SK-N-SH treated with all-trans-retinoic acid at 6 μM for 48 hours (cell line): Measurements from ENCODE around the gene CELF3.

ENCODE experiments used
- ARNTL ChIP-seq: fragments of 450-650 bp; formaldehyde crosslinking; IDR thresholded peaks from 2 replicates; pipeline ENCODE4 v1.5.0; 2020; ENCODE audit warnings: low read depth, mild to moderate bottlenecking, moderate library complexity, borderline replicate concordance
- BACH2 ChIP-seq: fragments of 250-450 bp; sonication (Bioruptor Pico); IDR thresholded peaks from 2 replicates; pipeline ENCODE4 v1.9.0; 2021; ENCODE audit warnings: mild to moderate bottlenecking, borderline replicate concordance
- CREB5 ChIP-seq: fragments of 250-450 bp; sonication (Bioruptor Pico); IDR thresholded peaks from 2 replicates; pipeline ENCODE4 v1.5.1; 2020; ENCODE audit warnings: low read depth, mild to moderate bottlenecking, moderate library complexity
- CSDC2 ChIP-seq: fragments of 250-450 bp; sonication (Bioruptor Pico); IDR thresholded peaks from 2 replicates; pipeline ENCODE4 v1.5.0; 2020; ENCODE audit warnings: mild to moderate bottlenecking, moderate library complexity
- ESRRG ChIP-seq: fragments of 250-450 bp; sonication (Bioruptor Pico); IDR thresholded peaks from 2 replicates; pipeline ENCODE4 v1.6.1; 2021; ENCODE audit warnings: mild to moderate bottlenecking
- GLIS3 ChIP-seq: fragments of 250-450 bp; sonication (Bioruptor Pico); IDR thresholded peaks from 2 replicates; pipeline ENCODE4 v1.5.0; 2020; ENCODE audit warnings: mild to moderate bottlenecking, moderate library complexity
- ISL1 ChIP-seq: fragments of 250-450 bp; sonication (Bioruptor Pico); IDR thresholded peaks from 2 replicates; pipeline ENCODE4 v2.1.2; 2022; ENCODE audit warnings: mild to moderate bottlenecking, moderate library complexity
- POU6F1 ChIP-seq: fragments of 250-450 bp; sonication (Bioruptor Pico); IDR thresholded peaks from 2 replicates; pipeline ENCODE4 v1.8.0; 2021; ENCODE audit warnings: low read depth, mild to moderate bottlenecking, moderate library complexity, borderline replicate concordance
- RARB ChIP-seq: fragments of 250-450 bp; sonication (Bioruptor Pico); IDR thresholded peaks from 2 replicates; pipeline ENCODE4 v1.8.0; 2021; ENCODE audit warnings: mild to moderate bottlenecking, moderate library complexity
- ZC3H10 ChIP-seq: fragments of 250-450 bp; sonication (Bioruptor Pico); IDR thresholded peaks from 2 replicates; pipeline ENCODE4 v1.5.1; 2021; ENCODE audit warnings: mild to moderate bottlenecking, moderate library complexity
- ZFP3 ChIP-seq: fragments of 250-450 bp; sonication (Bioruptor Pico); IDR thresholded peaks from 2 replicates; pipeline ENCODE4 v1.5.0; 2020; ENCODE audit warnings: mild to moderate bottlenecking, moderate library complexity
- ZNF565 ChIP-seq: fragments of 450-650 bp; formaldehyde crosslinking; conservative IDR thresholded peaks from 2 replicates; pipeline ENCODE4 v1.5.0; 2020; ENCODE audit warnings: low read depth, mild to moderate bottlenecking, moderate library complexity
- TF ChIP-seq, protein P1 (sequence below): fragments of 250-450 bp; sonication (Bioruptor Pico); IDR thresholded peaks from 2 replicates; pipeline ENCODE4 v1.8.0; 2020; ENCODE audit warnings: mild to moderate bottlenecking, moderate library complexity, borderline replicate concordance
- TF ChIP-seq, protein P2 (sequence below): fragments of 250-450 bp; sonication (Bioruptor Pico); IDR thresholded peaks from 2 replicates; pipeline ENCODE4 v1.5.1; 2021; ENCODE audit warnings: mild to moderate bottlenecking, moderate library complexity

GRCh38 chr1:151763990-151764389, 47.4 kb upstream of the CELF3 start:
- TF ChIP-seq, protein P1, sequence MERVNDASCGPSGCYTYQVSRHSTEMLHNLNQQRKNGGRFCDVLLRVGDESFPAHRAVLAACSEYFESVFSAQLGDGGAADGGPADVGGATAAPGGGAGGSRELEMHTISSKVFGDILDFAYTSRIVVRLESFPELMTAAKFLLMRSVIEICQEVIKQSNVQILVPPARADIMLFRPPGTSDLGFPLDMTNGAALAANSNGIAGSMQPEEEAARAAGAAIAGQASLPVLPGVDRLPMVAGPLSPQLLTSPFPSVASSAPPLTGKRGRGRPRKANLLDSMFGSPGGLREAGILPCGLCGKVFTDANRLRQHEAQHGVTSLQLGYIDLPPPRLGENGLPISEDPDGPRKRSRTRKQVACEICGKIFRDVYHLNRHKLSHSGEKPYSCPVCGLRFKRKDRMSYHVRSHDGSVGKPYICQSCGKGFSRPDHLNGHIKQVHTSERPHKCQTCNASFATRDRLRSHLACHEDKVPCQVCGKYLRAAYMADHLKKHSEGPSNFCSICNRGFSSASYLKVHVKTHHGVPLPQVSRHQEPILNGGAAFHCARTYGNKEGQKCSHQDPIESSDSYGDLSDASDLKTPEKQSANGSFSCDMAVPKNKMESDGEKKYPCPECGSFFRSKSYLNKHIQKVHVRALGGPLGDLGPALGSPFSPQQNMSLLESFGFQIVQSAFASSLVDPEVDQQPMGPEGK (CRISPR knock-in tag): no peak
- TF ChIP-seq ARNTL (CRISPR knock-in tag): no peak
- no peak for TF ChIP-seq RARB (CRISPR knock-in tag)
- TF ChIP-seq CREB5 (CRISPR knock-in tag): no peak
- TF ChIP-seq BACH2 (CRISPR knock-in tag): no peak
- TF ChIP-seq, protein P2, sequence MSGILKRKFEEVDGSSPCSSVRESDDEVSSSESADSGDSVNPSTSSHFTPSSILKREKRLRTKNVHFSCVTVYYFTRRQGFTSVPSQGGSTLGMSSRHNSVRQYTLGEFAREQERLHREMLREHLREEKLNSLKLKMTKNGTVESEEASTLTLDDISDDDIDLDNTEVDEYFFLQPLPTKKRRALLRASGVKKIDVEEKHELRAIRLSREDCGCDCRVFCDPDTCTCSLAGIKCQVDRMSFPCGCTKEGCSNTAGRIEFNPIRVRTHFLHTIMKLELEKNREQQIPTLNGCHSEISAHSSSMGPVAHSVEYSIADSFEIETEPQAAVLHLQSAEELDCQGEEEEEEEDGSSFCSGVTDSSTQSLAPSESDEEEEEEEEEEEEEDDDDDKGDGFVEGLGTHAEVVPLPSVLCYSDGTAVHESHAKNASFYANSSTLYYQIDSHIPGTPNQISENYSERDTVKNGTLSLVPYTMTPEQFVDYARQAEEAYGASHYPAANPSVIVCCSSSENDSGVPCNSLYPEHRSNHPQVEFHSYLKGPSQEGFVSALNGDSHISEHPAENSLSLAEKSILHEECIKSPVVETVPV: no peak
- no peak for TF ChIP-seq GLIS3 (CRISPR knock-in tag)
- no peak for TF ChIP-seq ZFP3 (CRISPR knock-in tag)
- no peak for TF ChIP-seq ZC3H10 (CRISPR knock-in tag)
- TF ChIP-seq ZNF565 (CRISPR knock-in tag): no peak
- TF ChIP-seq CSDC2 (CRISPR knock-in tag): no peak
- no peak for TF ChIP-seq ISL1 (CRISPR knock-in tag)
- no peak for TF ChIP-seq POU6F1 (CRISPR knock-in tag)
- TF ChIP-seq ESRRG (CRISPR knock-in tag): no peak
